T-helper 2 cell treated with Interferon-gamma antibody and Interleukin-4, amounts not matched to agents 100 ng/mL and 5 ng/mL, for 36 hours (primary cell): ENCODE results near the gene NOTCH4. TPM values are rescaled to one million over a fixed set of nuclear protein-coding genes. Genes with fewer than 3 reads are reported as not detected.

Source experiments
- intact Hi-C: fragments of 100-400 bp; cut with micrococcal nuclease; formaldehyde crosslinking; loops from one replicate; pipeline ENCODE4 v1.15.1; 2023
- total RNA-seq: library from RNA; stranded (reverse); gene quantifications from 2 replicates; pipeline ENCODE4 v1.2.3, GENCODE V29; 2022

NOTCH4 gene
- total RNA-seq, 1 donor from 2014 or later, result 0.16 TPM

- intact Hi-C loops, result no loop called here
These were observed 75.4 kb downstream of the NOTCH4 start for GRCh38 chr6:32148289-32149091.

- intact Hi-C loops, result no loop called here
These were observed 76.3 kb downstream of the NOTCH4 start for GRCh38 chr6:32147401-32148132.

GRCh38 chr6:32146687-32147086 lies 77.2 kb downstream of the NOTCH4 start:
- intact Hi-C loops, result no loop called here

- intact Hi-C loops, result no loop called here
These were observed 77.6 kb downstream of the NOTCH4 start for GRCh38 chr6:32146287-32146686.

Other genes with a start within 250 kb of the NOTCH4 start
- 3.2 and 5.2 TPM in 2 replicates for gene C4A, start 242.0 kb downstream of the NOTCH4 start, total RNA-seq
- gene C4B, start 209.3 kb downstream of the NOTCH4 start, total RNA-seq, result 3.5 and 4.6 TPM in 2 replicates
- 0.59 TPM in 2 replicates for gene CYP21A2, start 185.7 kb downstream of the NOTCH4 start, total RNA-seq
- gene TNXB, start 114.7 kb downstream of the NOTCH4 start, total RNA-seq, result 5.7 and 7.6 TPM in 2 replicates
- 121 and 125 TPM in 2 replicates for gene ATF6B, start 95.8 kb downstream of the NOTCH4 start, total RNA-seq
- gene FKBPL, start 93.8 kb downstream of the NOTCH4 start, total RNA-seq, result 4.6 and 5.4 TPM in 2 replicates
- gene PRRT1, start 72.1 kb downstream of the NOTCH4 start, total RNA-seq, result not detected in 2 replicates
- 9.0 and 10.7 TPM in 2 replicates for gene PPT2, start 69.9 kb downstream of the NOTCH4 start, total RNA-seq
- gene EGFL8, start 59.5 kb downstream of the NOTCH4 start, total RNA-seq, result 7.0 and 8.7 TPM in 2 replicates
- gene AGPAT1, start 48.0 kb downstream of the NOTCH4 start, total RNA-seq, result 40.8 and 41.6 TPM in 2 replicates
- 41.1 and 42.9 TPM in 2 replicates for gene RNF5, start 45.7 kb downstream of the NOTCH4 start, total RNA-seq
- 30.6 and 31.6 TPM in 2 replicates for gene AGER, start 39.8 kb downstream of the NOTCH4 start, total RNA-seq
- gene PBX2, start 33.9 kb downstream of the NOTCH4 start, total RNA-seq, result 82.6 and 84.4 TPM in 2 replicates
- 245 and 258 TPM in 2 replicates for gene GPSM3, start 31.4 kb downstream of the NOTCH4 start, total RNA-seq
- not detected in 2 replicates for gene TSBP1, start 147.8 kb upstream of the NOTCH4 start, total RNA-seq
- not detected in 2 replicates for gene BTNL2, start 183.1 kb upstream of the NOTCH4 start, total RNA-seq
- 81.8 and 88.4 TPM in 2 replicates for gene HLA-DRA, start 215.8 kb upstream of the NOTCH4 start, total RNA-seq